GM10248 (cell line): ENCODE results near the gene PARP8.

Experiments used
- CTCF ChIA-PET: fragments of 300-600 bp; sonication (Branson Sonifier 250); formaldehyde crosslinking; extraction: SDS; loops from one replicate; lab custom pipeline; 2021; ENCODE audit warnings: antibody characterized with exemption; lab: Yijun Ruan, JAX
- POLR2A ChIA-PET: fragments of 350-650 bp; sonication (Branson Sonifier 250); formaldehyde crosslinking; extraction: SDS; loops from one replicate; lab custom pipeline; 2020; ENCODE audit warnings: antibody characterized with exemption; lab: Yijun Ruan, JAX
- DNase-seq: peaks from one replicate; pipeline ENCODE4 v3.0.0; 2012; ENCODE audit errors: extremely low spot score
- CTCF ChIP-seq: IDR thresholded peaks from 2 replicates; pipeline ENCODE4 v1.5.1; 2012; ENCODE audit warnings: mild to moderate bottlenecking, low read depth; ENCODE audit errors: extremely low read depth, missing control alignments, control extremely low read depth

PARP8 gene

GRCh38 chr5:50822046-50822445 is 155.6 kb downstream of the PARP8 start:
- ChIA-PET POLR2A (no interaction called here), CTCF (no interaction called here)
- TF ChIP-seq CTCF: no peak
- DNase-seq: no peak

- no peak for DNase-seq
- ChIA-PET POLR2A (no interaction called here), CTCF (no interaction called here)
- no peak for TF ChIP-seq CTCF
These were observed 156.3 kb downstream of the PARP8 start for GRCh38 chr5:50822761-50823160.

GRCh38 chr5:50823568-50823967 is 157.1 kb downstream of the PARP8 start:
- TF ChIP-seq CTCF: no peak
- DNase-seq: no peak
- POLR2A ChIA-PET: no interaction called here
- CTCF ChIA-PET: no interaction called here

- DNase-seq: no peak
- TF ChIP-seq CTCF: no peak
- ChIA-PET POLR2A (no interaction called here), CTCF (no interaction called here)
These were observed 157.7 kb downstream of the PARP8 start for GRCh38 chr5:50824109-50824508.

GRCh38 chr5:50827516-50828247 is 161.2 kb downstream of the PARP8 start:
- CTCF ChIA-PET: interaction anchor here (0.8 to 1.3 kb wide), 2 partner anchors 9 to 10 kb away, joined by 3 read pairs; no protein-coding TSS in a partner anchor
- DNase-seq: no peak
- TF ChIP-seq CTCF: no peak
- POLR2A ChIA-PET: no interaction called here

- no peak for DNase-seq
- no peak for TF ChIP-seq CTCF
- POLR2A ChIA-PET: no interaction called here
- CTCF ChIA-PET: interaction anchor here (0.6 kb wide), 1 partner anchor 14 kb away, joined by 3 read pairs; no protein-coding TSS in a partner anchor
These were observed 162.6 kb downstream of the PARP8 start for GRCh38 chr5:50829023-50829422.
